Measurements from ENCODE around the gene GABARAP. TPM values are rescaled to one million over a fixed set of nuclear protein-coding genes. Genes with fewer than 3 reads are reported as not detected.

The GABARAP gene
- polyA plus RNA-seq, 1 donor (not counting 4 experiments of a cell fraction or from before 2014, with no cell fraction given), result 271 TPM

DNA sequence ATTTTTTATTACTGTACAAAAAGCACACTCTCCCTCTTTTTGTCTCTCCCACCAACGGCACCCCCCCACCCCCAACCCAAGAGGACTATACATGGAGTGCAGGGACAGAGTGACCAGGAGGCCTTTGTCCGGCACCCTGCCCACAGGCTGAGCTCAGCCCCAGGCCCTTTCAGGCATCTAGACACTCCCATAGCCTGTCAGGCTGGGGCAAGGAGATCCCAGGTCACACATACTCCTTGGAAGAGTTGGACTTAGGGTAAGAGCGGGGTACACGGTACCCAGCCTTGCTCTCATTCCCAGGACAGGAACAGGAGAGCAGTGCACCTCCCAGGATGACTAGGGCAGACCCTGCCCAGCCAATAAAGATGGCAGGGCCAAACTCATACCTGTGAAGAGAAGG is 17.9 kb upstream of the GABARAP start:
- Histone ChIP-seq H4K20me1 (ENCODE audit: control insufficient read depth, extremely low read depth, insufficient read depth, low read length) (no peaks in the 10 kb centered on the region), H3K4me3 (ENCODE audit: control insufficient read depth in 2 of 3, extremely low read depth in 1 of 3, insufficient read depth in 2 of 3, low read depth in 1 of 3, low read length in 3 of 3) (peak overlapping the region in 1 of 3 experiments; percentile 41), H2AFZ (ENCODE audit: control insufficient read depth, low read length) (no peak overlapping the region), H3K9ac (ENCODE audit: control insufficient read depth, extremely low read depth, insufficient read depth, low read length) (peak overlapping the region; percentile 74), H3K27me3 (ENCODE audit: control insufficient read depth, extremely low read depth, insufficient read depth, low read length) (no peaks in the 10 kb centered on the region), H3K9me3 (ENCODE audit: control insufficient read depth, low read depth, low read length) (no peaks in the 10 kb centered on the region), H3K27ac (ENCODE audit: control insufficient read depth, insufficient read depth, low read length) (peak overlapping the region; percentile 36), H3K9me1 (ENCODE audit: control insufficient read depth, extremely low read depth, insufficient read depth, low read length) (no peaks in the 10 kb centered on the region), H3K79me2 (ENCODE audit: control insufficient read depth, insufficient read depth, low read length) (no peaks in the 10 kb centered on the region), H3K36me3 (ENCODE audit: control insufficient read depth in 2 of 2, extremely low read depth in 1 of 2, insufficient read depth in 2 of 2, low read length in 2 of 2) (peaks cover 4 to 31% of the 10 kb centered on the region in 2 experiments), H3K4me1 (ENCODE audit: control insufficient read depth, extremely low read depth, insufficient read depth, low read length) (peaks cover 34% of the 10 kb centered on the region), H3K4me2 (ENCODE audit: control insufficient read depth, extremely low read depth, insufficient read depth, low read depth, low read length) (peak overlapping the region; percentile 92)
- FAIRE-seq, result no peak
- dilution Hi-C loops (cut with MboI; ENCODE audit: extremely low pct_ligation_motif_present, low sequenced_read_pairs), result no loop called here
- TF ChIP-seq, protein P1, sequence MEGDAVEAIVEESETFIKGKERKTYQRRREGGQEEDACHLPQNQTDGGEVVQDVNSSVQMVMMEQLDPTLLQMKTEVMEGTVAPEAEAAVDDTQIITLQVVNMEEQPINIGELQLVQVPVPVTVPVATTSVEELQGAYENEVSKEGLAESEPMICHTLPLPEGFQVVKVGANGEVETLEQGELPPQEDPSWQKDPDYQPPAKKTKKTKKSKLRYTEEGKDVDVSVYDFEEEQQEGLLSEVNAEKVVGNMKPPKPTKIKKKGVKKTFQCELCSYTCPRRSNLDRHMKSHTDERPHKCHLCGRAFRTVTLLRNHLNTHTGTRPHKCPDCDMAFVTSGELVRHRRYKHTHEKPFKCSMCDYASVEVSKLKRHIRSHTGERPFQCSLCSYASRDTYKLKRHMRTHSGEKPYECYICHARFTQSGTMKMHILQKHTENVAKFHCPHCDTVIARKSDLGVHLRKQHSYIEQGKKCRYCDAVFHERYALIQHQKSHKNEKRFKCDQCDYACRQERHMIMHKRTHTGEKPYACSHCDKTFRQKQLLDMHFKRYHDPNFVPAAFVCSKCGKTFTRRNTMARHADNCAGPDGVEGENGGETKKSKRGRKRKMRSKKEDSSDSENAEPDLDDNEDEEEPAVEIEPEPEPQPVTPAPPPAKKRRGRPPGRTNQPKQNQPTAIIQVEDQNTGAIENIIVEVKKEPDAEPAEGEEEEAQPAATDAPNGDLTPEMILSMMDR (optimal IDR thresholded peaks at IDR 0.05 in 1 of 3, IDR thresholded peaks at IDR 0.05 in 1 of 3, conservative IDR thresholded peaks at IDR 0.05 in 1 of 3; ENCODE audit: extremely low read depth in 1 of 3, insufficient read depth in 2 of 3, low read length in 3 of 3), result no peak
- no peak for TF ChIP-seq EZH2 (IDR thresholded peaks at IDR 0.05; ENCODE audit: low read length)
- no peak for DNase-seq (ENCODE audit: low read depth, low spot score)

DNA sequence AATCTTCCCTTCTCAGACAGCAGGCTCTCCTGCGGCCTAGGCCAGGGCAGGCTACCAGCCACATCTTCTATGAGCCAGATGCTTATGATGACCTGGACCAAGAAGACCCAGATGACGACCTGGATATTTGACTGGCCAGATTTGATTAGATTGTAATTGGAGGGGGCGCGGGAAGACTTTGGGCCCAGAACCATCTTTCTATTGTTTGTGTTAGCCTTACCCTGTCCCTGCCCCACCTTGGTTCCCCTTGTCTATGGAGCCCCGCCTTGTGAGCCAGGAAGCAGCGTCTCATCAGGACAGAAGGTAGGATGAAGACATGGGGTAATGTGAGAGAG is 17.3 kb upstream of the GABARAP start:
- peaks cover 7 to 36% of the 10 kb centered on the region in 2 experiments for H3K36me3 ChIP-seq (ENCODE audit: control insufficient read depth in 2 of 2, extremely low read depth in 1 of 2, insufficient read depth in 2 of 2, low read length in 2 of 2)
- H3K27me3 ChIP-seq (ENCODE audit: control insufficient read depth, extremely low read depth, insufficient read depth, low read length), result no peaks in the 10 kb centered on the region
- H3K4me1 ChIP-seq (ENCODE audit: control insufficient read depth, extremely low read depth, insufficient read depth, low read length), result peaks cover 34% of the 10 kb centered on the region
- TF ChIP-seq EZH2 (IDR thresholded peaks at IDR 0.05; ENCODE audit: low read length), result no peak
- TF ChIP-seq, protein P1 (optimal IDR thresholded peaks at IDR 0.05 in 1 of 3, IDR thresholded peaks at IDR 0.05 in 1 of 3, conservative IDR thresholded peaks at IDR 0.05 in 1 of 3; ENCODE audit: extremely low read depth in 1 of 3, insufficient read depth in 2 of 3, low read length in 3 of 3), result no peak
- peak overlapping the region; percentile 27 for H3K4me2 ChIP-seq (ENCODE audit: control insufficient read depth, extremely low read depth, insufficient read depth, low read depth, low read length)
- H3K9me3 ChIP-seq (ENCODE audit: control insufficient read depth, low read depth, low read length), result no peaks in the 10 kb centered on the region
- DNase-seq (ENCODE audit: low read depth, low spot score) (no peak), FAIRE-seq (no peak)
- dilution Hi-C loops (cut with MboI; ENCODE audit: extremely low pct_ligation_motif_present, low sequenced_read_pairs), result no loop called here
- peak overlapping the region; percentile 46 for H3K27ac ChIP-seq (ENCODE audit: control insufficient read depth, insufficient read depth, low read length)
- no peak overlapping the region for H3K9ac ChIP-seq (ENCODE audit: control insufficient read depth, extremely low read depth, insufficient read depth, low read length)
- no peaks in the 10 kb centered on the region for H4K20me1 ChIP-seq (ENCODE audit: control insufficient read depth, extremely low read depth, insufficient read depth, low read length)
- no peaks in the 10 kb centered on the region for H3K9me1 ChIP-seq (ENCODE audit: control insufficient read depth, extremely low read depth, insufficient read depth, low read length)
- no peak overlapping the region for H2AFZ ChIP-seq (ENCODE audit: control insufficient read depth, low read length)
- H3K79me2 ChIP-seq (ENCODE audit: control insufficient read depth, insufficient read depth, low read length), result peaks cover under 1% of the 10 kb centered on the region
- H3K4me3 ChIP-seq (ENCODE audit: control insufficient read depth in 2 of 3, extremely low read depth in 1 of 3, insufficient read depth in 2 of 3, low read depth in 1 of 3, low read length in 3 of 3), result no peak overlapping the region
